ENCODE results near the gene NDOR1. TPM values are rescaled to one million over a fixed set of nuclear protein-coding genes. Genes with fewer than 3 reads are reported as not detected.

Gene NDOR1
- total RNA-seq, 1 experiment from 2014 or later = 27.7 TPM

DNA sequence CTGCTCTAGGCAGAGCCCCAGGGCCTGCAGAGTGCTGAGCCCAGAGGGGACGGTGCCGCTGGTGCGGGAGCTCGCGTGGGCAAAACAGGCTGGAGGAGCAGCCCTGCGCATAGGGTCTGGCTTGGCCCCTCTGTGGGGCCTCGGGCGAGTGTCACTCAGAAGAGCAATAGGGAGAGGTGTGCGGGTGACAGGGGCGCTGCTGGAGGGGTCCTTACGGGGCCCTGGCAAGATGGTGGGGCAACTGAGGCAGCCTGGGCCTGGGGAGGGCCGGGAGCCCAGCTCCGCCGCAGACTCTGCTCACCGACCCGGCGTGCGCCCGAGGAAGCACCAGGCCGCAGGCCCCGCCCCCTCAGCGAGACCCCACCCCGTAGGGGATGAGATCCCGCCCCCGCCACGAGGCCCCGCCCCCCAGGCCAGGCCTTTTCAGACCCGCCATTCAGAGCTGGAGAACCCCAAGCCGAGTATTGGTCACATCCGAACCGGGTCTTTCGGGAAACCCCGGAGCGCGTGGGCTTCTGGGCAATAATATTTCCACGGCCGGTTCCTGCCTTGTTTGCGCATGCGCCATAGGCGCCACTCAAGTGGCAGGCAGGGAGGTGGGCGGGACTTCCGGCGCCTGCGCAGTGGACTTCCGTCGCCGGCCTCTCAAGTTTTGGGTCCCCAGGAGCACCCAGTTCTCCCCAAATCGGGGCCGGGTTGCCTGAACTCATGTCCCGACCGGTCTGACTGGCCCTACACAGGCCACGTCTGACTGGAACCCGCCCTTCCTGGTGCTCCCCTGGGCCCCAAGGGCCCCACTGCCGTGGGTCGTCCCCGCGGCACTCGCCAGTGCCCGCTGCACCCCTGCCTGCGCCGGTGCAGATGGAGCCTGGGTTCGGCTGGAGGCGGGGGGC is 17.8 kb downstream of the NDOR1 start:
- no peaks in the 10 kb centered on the region for H3K9me3 ChIP-seq (ENCODE audit: insufficient read depth, low read depth)
- H3K79me2 ChIP-seq (ENCODE audit: low read depth) = peaks cover 7% of the 10 kb centered on the region; the same call in 1 of the 2 replicates
- peak overlapping the region; percentile 81 for H2AFZ ChIP-seq
- TF ChIP-seq, protein P1, sequence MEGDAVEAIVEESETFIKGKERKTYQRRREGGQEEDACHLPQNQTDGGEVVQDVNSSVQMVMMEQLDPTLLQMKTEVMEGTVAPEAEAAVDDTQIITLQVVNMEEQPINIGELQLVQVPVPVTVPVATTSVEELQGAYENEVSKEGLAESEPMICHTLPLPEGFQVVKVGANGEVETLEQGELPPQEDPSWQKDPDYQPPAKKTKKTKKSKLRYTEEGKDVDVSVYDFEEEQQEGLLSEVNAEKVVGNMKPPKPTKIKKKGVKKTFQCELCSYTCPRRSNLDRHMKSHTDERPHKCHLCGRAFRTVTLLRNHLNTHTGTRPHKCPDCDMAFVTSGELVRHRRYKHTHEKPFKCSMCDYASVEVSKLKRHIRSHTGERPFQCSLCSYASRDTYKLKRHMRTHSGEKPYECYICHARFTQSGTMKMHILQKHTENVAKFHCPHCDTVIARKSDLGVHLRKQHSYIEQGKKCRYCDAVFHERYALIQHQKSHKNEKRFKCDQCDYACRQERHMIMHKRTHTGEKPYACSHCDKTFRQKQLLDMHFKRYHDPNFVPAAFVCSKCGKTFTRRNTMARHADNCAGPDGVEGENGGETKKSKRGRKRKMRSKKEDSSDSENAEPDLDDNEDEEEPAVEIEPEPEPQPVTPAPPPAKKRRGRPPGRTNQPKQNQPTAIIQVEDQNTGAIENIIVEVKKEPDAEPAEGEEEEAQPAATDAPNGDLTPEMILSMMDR (conservative IDR thresholded peaks at IDR 0.05) = no peak
- TF ChIP-seq EZH2 (IDR thresholded peaks at IDR 0.05; ENCODE audit: low read depth) = no peak
- H3K4me2 ChIP-seq = peak overlapping the region; percentile 99
- H3K27me3 ChIP-seq (ENCODE audit: insufficient read depth, low read depth) = no peaks in the 10 kb centered on the region
- DNase-seq = peak; percentile 95 to 99
- ChIA-PET CTCF (interaction anchor here (0.6 to 0.9 kb wide), 5 partner anchors 13 to 222 kb away, joined by 3 to 8 read pairs (median 5); no protein-coding TSS in a partner anchor), POLR2A (ENCODE audit: unreplicated experiment) (interaction anchor here (0.6 to 1.8 kb wide), 10 partner anchors 13 to 433 kb away, joined by 3 to 18 read pairs (median 11); partner anchors contain the start of genes ANAPC2, SSNA1 and TUBB4B)
- H3K4me3 ChIP-seq = peak overlapping the region; percentile 90
- H4K20me1 ChIP-seq (ENCODE audit: insufficient read depth) = no peaks in the 10 kb centered on the region
- intact Hi-C loops (cut with micrococcal nuclease; ENCODE audit: unreplicated experiment) = loop anchor here (1.0 kb wide), 1 partner anchor 25 kb away; no protein-coding TSS in a partner anchor
- peak overlapping the region; percentile 79 for H3K27ac ChIP-seq
- H3K4me1 ChIP-seq (replicated peaks; ENCODE audit: insufficient read depth) = peaks cover 54% of the 10 kb centered on the region
- peaks cover 65% of the 10 kb centered on the region for H3F3A ChIP-seq (ENCODE audit: insufficient read depth, low read depth)
- H3K36me3 ChIP-seq (ENCODE audit: low read depth) = no peaks in the 10 kb centered on the region
- BruUV-seq (replicated peaks) = no TSS peak
- no peaks in the 10 kb centered on the region for H3K9me2 ChIP-seq (ENCODE audit: insufficient read depth)

DNA sequence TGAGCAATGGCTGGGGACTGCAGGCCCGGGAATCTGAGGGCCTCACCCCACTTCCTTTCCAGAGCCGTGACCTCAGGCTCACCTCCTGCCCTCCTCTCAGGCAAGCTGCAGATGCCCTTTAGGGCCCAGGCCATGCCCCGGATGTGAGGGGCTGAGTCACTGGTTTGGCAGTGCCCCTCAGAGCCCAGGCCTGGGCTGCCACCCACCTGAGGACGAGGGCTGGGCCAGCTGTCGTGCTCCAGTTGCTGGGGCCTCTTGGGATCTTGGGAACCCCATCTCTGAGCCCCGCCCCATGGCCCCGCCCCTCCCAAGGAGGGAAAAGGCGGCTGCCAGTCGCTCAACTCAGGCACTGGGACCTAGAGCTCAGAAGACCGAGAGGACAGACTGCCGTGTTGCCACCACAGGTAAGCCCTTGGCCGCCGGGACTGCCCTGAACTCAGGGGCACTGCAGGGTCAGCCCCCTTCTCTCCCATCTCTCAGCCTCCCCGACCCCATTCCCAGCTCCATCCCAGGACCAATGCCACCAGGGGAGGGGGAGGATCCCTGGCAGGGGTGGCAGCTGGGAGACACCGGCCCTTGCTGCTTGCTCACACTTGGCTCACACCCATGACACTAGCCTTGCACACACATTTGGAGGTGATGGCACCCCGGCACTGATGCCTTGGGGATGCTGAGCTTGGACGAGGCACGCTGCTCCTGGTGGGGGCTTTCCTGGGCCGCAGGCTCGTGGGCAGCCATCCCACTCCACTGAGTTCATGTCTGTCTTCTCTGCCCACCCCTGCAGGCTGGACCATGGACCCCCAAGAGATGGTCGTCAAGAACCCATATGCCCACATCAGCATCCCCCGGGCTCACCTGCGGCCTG is 19.6 kb downstream of the NDOR1 start, which contains the start of gene CYSRT1:
CYSRT1 (plus strand) TSS at position 345 of the 865 bp plus-strand sequence; CDS start at position 793, 448 bp downstream.
- Histone ChIP-seq H3K79me2 (ENCODE audit: low read depth) (peaks cover 7% of the 10 kb centered on the region; the same call in 1 of the 2 replicates), H3K9me3 (ENCODE audit: insufficient read depth, low read depth) (no peaks in the 10 kb centered on the region), H3K36me3 (ENCODE audit: low read depth) (no peaks in the 10 kb centered on the region), H3F3A (ENCODE audit: insufficient read depth, low read depth) (peaks cover 53% of the 10 kb centered on the region), H3K4me1 (replicated peaks; ENCODE audit: insufficient read depth) (peaks cover 55% of the 10 kb centered on the region), H3K4me3 (peak within 1 kb of the TSS; percentile 90), H4K20me1 (ENCODE audit: insufficient read depth) (no peaks in the 10 kb centered on the region), H3K27ac (peak within 1 kb of the TSS; percentile 79), H3K9me2 (ENCODE audit: insufficient read depth) (no peaks in the 10 kb centered on the region), H2AFZ (peak within 1 kb of the TSS; percentile 81; the same call in 1 of the 2 replicates), H3K4me2 (peak within 1 kb of the TSS; percentile 99), H3K27me3 (ENCODE audit: insufficient read depth, low read depth) (no peaks in the 10 kb centered on the region)
- TSS peak; percentile 74 for BruUV-seq (replicated peaks)
- no peak for TF ChIP-seq EZH2 (IDR thresholded peaks at IDR 0.05; ENCODE audit: low read depth)
- TF ChIP-seq, protein P1 (conservative IDR thresholded peaks at IDR 0.05) = no peak
- peak; percentile 81 to 93 for DNase-seq
- POLR2A ChIA-PET (ENCODE audit: unreplicated experiment) = interaction anchor here (0.6 to 1.0 kb wide), 5 partner anchors 13 to 436 kb away, joined by 3 to 6 read pairs (median 3); no protein-coding TSS in a partner anchor
- intact Hi-C loops (cut with micrococcal nuclease; ENCODE audit: unreplicated experiment) = no loop called here
- CTCF ChIA-PET = interaction anchor here (0.6 kb wide), 2 partner anchors 34 to 171 kb away, joined by 3 to 9 read pairs; partner anchors contain the start of gene ENTPD2
